SK-N-SH (cell line): ENCODE data around the gene FRYL. TPM values are rescaled to one million over a fixed set of nuclear protein-coding genes. Genes with fewer than 3 reads are reported as not detected.

Experiments used
- CTCF ChIA-PET: fragments of 300-600, 350-600 bp; formaldehyde crosslinking; extraction: SDS; loops from one replicate; lab custom pipeline; 2021; lab: Yijun Ruan, JAX
- POLR2A ChIA-PET: fragments of 350-600 bp; sonication (Branson Sonifier 250); formaldehyde crosslinking; extraction: SDS; loops from one replicate; lab custom pipeline; 2020; ENCODE audit warnings: antibody characterized with exemption, inconsistent platforms; lab: Yijun Ruan, JAX
- DNase-seq: peaks from one replicate; pipeline ENCODE4 v3.0.0; 2012
- H2AFZ ChIP-seq: fragments of 200-600 bp; sonication (generic); 2 replicates; pipeline ENCODE4 v1.8.1; 2016; ENCODE audit warnings: antibody characterized with exemption, mild to moderate bottlenecking, low read depth
- H3F3A ChIP-seq: fragments of 200-600 bp; sonication (generic); replicated peaks from 2 replicates; pipeline ENCODE3; 2016; ENCODE audit warnings: antibody characterized with exemption, mild to moderate bottlenecking; ENCODE audit not compliant: insufficient read depth
- H3K27ac ChIP-seq, 2 experiments: fragments of 200-500 bp in 1 of 2; fragments of 200-600 bp in 1 of 2; sonication (Bioruptor generic) in 1 of 2; sonication (generic), shearing (Covaris generic) in 1 of 2; 2 replicates each; pipeline versions ENCODE4 v1.5.1 to v1.6.1; 2014 to 2016; ENCODE audit warnings: low read depth in 2 of 2, inconsistent platforms in 1 of 2, low read length in 1 of 2, mild to moderate bottlenecking in 1 of 2, mixed read lengths in 1 of 2
- H3K27me3 ChIP-seq: fragments of 200-600 bp; sonication (generic), shearing (Covaris generic); 2 replicates; pipeline ENCODE4 v1.6.1; 2016; ENCODE audit warnings: mixed run types; ENCODE audit not compliant: insufficient read depth
- H3K36me3 ChIP-seq, 2 experiments: fragments of 200-500 bp in 1 of 2; fragments of 200-600 bp in 1 of 2; sonication (Bioruptor generic) in 1 of 2; sonication (generic) in 1 of 2; replicated peaks in 1 of 2; 2 replicates each; pipeline versions ENCODE3 to v1.5.1; 2014 to 2016; ENCODE audit warnings: low read length in 1 of 2, mild to moderate bottlenecking in 1 of 2; ENCODE audit not compliant: insufficient read depth in 2 of 2, control insufficient read depth in 1 of 2
- H3K4me1 ChIP-seq, 2 experiments: fragments of 200-500 bp in 1 of 2; fragments of 200-600 bp in 1 of 2; sonication (Bioruptor generic) in 1 of 2; sonication (generic), shearing (Covaris generic) in 1 of 2; 2 replicates each; pipeline versions ENCODE4 v1.5.1 to v1.6.1; 2014 to 2016; ENCODE audit warnings: low read depth in 1 of 2, low read length in 1 of 2, mixed run types in 1 of 2; ENCODE audit not compliant: insufficient read depth in 2 of 2, control insufficient read depth in 1 of 2
- H3K4me2 ChIP-seq: fragments of 200-600 bp; sonication (generic), shearing (Covaris generic); 2 replicates; pipeline ENCODE4 v1.6.1; 2017; ENCODE audit warnings: mixed run types
- H3K4me3 ChIP-seq, 2 experiments: fragments of 200-500 bp in 1 of 2; fragments of 200-600 bp in 1 of 2; sonication (Bioruptor generic) in 1 of 2; sonication (generic), shearing (Covaris generic) in 1 of 2; 2 replicates each; pipeline versions ENCODE4 v1.5.1 to v1.8.1; 2014 to 2016; ENCODE audit warnings: low read depth in 2 of 2, inconsistent platforms in 1 of 2, low read length in 1 of 2, mild to moderate bottlenecking in 1 of 2, mixed read lengths in 1 of 2, moderate library complexity in 1 of 2
- H3K79me2 ChIP-seq: fragments of 200-600 bp; sonication (generic); 2 replicates; pipeline ENCODE4 v1.8.1; 2017; ENCODE audit warnings: mild to moderate bottlenecking; ENCODE audit not compliant: insufficient read depth
- H3K9ac ChIP-seq: fragments of 200-600 bp; sonication (generic); 2 replicates; pipeline ENCODE4 v1.6.1; 2017; ENCODE audit warnings: mixed run types
- H3K9me2 ChIP-seq: fragments of 200-600 bp; sonication (generic); 2 replicates; pipeline ENCODE4 v1.6.1; 2017; ENCODE audit warnings: mixed run types
- H3K9me3 ChIP-seq: fragments of 200-600 bp; sonication (generic); 2 replicates; pipeline ENCODE4 v1.6.1; 2017; ENCODE audit warnings: mixed run types, mild to moderate bottlenecking, moderate library complexity
- H4K20me1 ChIP-seq: fragments of 200-600 bp; sonication (generic); 2 replicates; pipeline ENCODE4 v1.6.1; 2017; ENCODE audit warnings: mild to moderate bottlenecking, mixed run types; ENCODE audit not compliant: insufficient read depth
- EP300 ChIP-seq, 2 experiments: IDR thresholded peaks; 2 replicates each; pipeline versions ENCODE4 v1.4.0 to v1.6.1; 2012; ENCODE audit warnings: borderline replicate concordance in 1 of 2, low read depth in 1 of 2, low read length in 1 of 2
- GABPA ChIP-seq: IDR thresholded peaks from 2 replicates; pipeline ENCODE4 v1.4.0; 2012; ENCODE audit warnings: low read depth, mild to moderate bottlenecking
- IRF3 ChIP-seq: fragments of 150-350 bp; IDR thresholded peaks from 2 replicates; pipeline ENCODE4 v1.6.1; 2016; ENCODE audit warnings: mild to moderate bottlenecking, low read depth, low read length
- NFIC ChIP-seq: IDR thresholded peaks from 2 replicates; pipeline ENCODE4 v1.4.0; 2012; ENCODE audit warnings: borderline replicate concordance
- NRF1 ChIP-seq: IDR thresholded peaks from 2 replicates; pipeline ENCODE4 v1.6.1; 2012; ENCODE audit warnings: low read depth, mild to moderate bottlenecking, low read length
- RCOR1 ChIP-seq: fragments of 150-350 bp; IDR thresholded peaks from 2 replicates; pipeline ENCODE4 v1.6.1; 2017; ENCODE audit warnings: antibody characterized with exemption, low read length
- REST ChIP-seq: IDR thresholded peaks from 2 replicates; pipeline ENCODE4 v1.6.1; 2012; ENCODE audit warnings: mild to moderate bottlenecking, low read depth, low read length, moderate library complexity
- SIN3A ChIP-seq: IDR thresholded peaks from 2 replicates; pipeline ENCODE4 v1.6.1; 2012; ENCODE audit warnings: low read depth, mild to moderate bottlenecking, low read length, moderate library complexity, borderline replicate concordance
- TAF1 ChIP-seq: IDR thresholded peaks from 2 replicates; pipeline ENCODE4 v1.6.1; 2012; ENCODE audit warnings: low read depth, mild to moderate bottlenecking, low read length, moderate library complexity, borderline replicate concordance
- TCF12 ChIP-seq: IDR thresholded peaks from 2 replicates; pipeline ENCODE4 v1.4.0; 2012
- WGBS: methylation state at CpG from one replicate; pipeline ENCODE4 v1.1.6; 2017; ENCODE audit warnings: low lambda C conversion rate; 5-methylcytosine and 5-hydroxymethylcytosine counted together
- polyA plus RNA-seq, 3 experiments: library from polyadenylated mRNA; depleted of rRNA; stranded (reverse); fragments of >200 nt; gene quantifications; 2 replicates each; pipeline ENCODE4 v1.2.3, GENCODE V29; 2012
- TF ChIP-seq, protein P1 (sequence below): fragments of 150-350 bp; IDR thresholded peaks from 2 replicates; pipeline ENCODE4 v1.6.1; 2017; ENCODE audit warnings: antibody characterized with exemption, low read length, low read depth, borderline replicate concordance
- TF ChIP-seq, protein P2 (sequence below): IDR thresholded peaks from 2 replicates; pipeline ENCODE4 v1.4.0; 2012; ENCODE audit warnings: low read depth, borderline replicate concordance
- TF ChIP-seq, protein P3 (sequence below): fragments of 200-600 bp; sonication (generic); IDR thresholded peaks from 2 replicates; pipeline ENCODE4 v1.6.1; 2017; ENCODE audit warnings: antibody characterized with exemption, mild to moderate bottlenecking, moderate library complexity

FRYL gene
- polyA plus RNA-seq, 1 of the 3 experiments (the other 2 are of a cell fraction), result 8.2 TPM

DNA sequence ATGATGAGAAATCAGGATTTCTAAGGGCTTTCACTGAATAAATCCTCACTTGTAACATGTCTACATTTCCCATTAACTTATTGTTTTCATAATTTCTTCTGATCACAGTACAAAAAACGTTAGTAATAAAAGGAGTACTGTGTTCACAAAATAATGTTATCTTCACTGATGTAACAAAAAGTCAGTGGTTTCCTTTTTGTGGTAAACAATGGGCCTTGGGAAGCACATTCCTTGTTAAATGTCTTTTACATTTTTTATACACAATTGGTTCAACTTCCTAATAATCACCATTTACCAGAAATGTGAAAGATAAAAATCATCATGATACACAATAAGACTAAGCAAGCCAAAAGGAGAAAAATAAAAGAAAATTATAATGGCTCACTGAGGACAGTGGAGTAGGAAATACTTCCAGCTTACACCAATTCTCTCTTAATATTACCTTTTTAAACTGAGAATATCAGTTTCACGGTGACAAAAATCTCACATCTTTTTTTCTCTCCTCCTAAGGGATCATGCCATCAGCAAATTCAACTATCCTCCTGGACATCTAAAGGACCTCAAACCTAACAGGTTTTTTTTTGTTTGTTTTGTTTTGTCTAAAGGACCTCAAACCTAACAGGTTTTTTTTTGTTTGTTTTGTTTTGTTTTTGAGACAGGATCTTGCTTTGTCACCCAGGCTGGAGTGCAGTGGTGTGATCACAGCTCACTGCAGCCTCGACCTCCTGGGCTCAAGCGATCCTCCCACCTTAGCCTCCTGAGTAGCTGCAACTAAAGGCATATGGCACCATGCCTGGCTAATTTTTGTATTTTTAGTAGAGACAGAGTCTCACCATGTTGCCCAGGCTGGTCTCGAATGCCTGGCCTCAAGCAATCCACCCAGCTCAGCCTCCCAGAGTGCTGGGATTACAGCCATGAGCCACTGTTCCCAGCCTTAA is 57.3 kb downstream of the FRYL start:
- CTCF ChIA-PET, result no interaction called here
- Histone ChIP-seq H4K20me1 (peaks cover 16% of the 10 kb centered on the region), H2AFZ (no peak overlapping the region), H3K9ac (no peak overlapping the region), H3K9me3 (no peaks in the 10 kb centered on the region), H3K4me2 (no peak overlapping the region), H3K4me3 (no peak overlapping the region), H3K27ac (no peak overlapping the region), H3F3A (no peaks in the 10 kb centered on the region), H3K4me1 (peaks cover 0 to 20% of the 10 kb centered on the region in 2 experiments; a peak in 3 of 4 replicates), H3K9me2 (no peaks in the 10 kb centered on the region), H3K36me3 (no peaks in the 10 kb centered on the region), H3K79me2 (peaks cover 96% of the 10 kb centered on the region), H3K27me3 (no peaks in the 10 kb centered on the region)
- TF ChIP-seq EP300 (IDR thresholded peaks at IDR 0.05; ENCODE audit: borderline replicate concordance in 1 of 2, low read depth in 1 of 2, low read length in 1 of 2) (no peak), RCOR1 (no peak), TAF1 (no peak), GABPA (no peak), REST (no peak), SIN3A (no peak), TCF12 (no peak), NRF1 (no peak), IRF3 (no peak), NFIC (no peak)
- TF ChIP-seq, protein P1, sequence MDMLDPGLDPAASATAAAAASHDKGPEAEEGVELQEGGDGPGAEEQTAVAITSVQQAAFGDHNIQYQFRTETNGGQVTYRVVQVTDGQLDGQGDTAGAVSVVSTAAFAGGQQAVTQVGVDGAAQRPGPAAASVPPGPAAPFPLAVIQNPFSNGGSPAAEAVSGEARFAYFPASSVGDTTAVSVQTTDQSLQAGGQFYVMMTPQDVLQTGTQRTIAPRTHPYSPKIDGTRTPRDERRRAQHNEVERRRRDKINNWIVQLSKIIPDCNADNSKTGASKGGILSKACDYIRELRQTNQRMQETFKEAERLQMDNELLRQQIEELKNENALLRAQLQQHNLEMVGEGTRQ, result no peak
- TF ChIP-seq, protein P2, sequence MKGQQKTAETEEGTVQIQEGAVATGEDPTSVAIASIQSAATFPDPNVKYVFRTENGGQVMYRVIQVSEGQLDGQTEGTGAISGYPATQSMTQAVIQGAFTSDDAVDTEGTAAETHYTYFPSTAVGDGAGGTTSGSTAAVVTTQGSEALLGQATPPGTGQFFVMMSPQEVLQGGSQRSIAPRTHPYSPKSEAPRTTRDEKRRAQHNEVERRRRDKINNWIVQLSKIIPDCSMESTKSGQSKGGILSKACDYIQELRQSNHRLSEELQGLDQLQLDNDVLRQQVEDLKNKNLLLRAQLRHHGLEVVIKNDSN, result no peak
- TF ChIP-seq, protein P3, sequence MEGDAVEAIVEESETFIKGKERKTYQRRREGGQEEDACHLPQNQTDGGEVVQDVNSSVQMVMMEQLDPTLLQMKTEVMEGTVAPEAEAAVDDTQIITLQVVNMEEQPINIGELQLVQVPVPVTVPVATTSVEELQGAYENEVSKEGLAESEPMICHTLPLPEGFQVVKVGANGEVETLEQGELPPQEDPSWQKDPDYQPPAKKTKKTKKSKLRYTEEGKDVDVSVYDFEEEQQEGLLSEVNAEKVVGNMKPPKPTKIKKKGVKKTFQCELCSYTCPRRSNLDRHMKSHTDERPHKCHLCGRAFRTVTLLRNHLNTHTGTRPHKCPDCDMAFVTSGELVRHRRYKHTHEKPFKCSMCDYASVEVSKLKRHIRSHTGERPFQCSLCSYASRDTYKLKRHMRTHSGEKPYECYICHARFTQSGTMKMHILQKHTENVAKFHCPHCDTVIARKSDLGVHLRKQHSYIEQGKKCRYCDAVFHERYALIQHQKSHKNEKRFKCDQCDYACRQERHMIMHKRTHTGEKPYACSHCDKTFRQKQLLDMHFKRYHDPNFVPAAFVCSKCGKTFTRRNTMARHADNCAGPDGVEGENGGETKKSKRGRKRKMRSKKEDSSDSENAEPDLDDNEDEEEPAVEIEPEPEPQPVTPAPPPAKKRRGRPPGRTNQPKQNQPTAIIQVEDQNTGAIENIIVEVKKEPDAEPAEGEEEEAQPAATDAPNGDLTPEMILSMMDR, result no peak
- DNase-seq, result no peak
- 74% methylated on average over 5 of the region's 5 CpGs for WGBS
- POLR2A ChIA-PET, result no interaction called here
